GM12878 (cell line): Measurements from ENCODE around the gene MYRFL. TPM values are rescaled to one million over a fixed set of nuclear protein-coding genes. Genes with fewer than 3 reads are reported as not detected.

Experiments
- ATAC-seq: fragments of 200-7000 bp; cut with Tn5 transposase; 3 replicates; pipeline ENCODE4 v1.9.1; 2020; ENCODE audit warnings: mild to moderate bottlenecking, moderate library complexity
- BruUV-seq: library from RNA; stranded (reverse); fragments of 400-500 nt; replicated peaks from 2 replicates; lab custom pipeline; 2021; lab: Mats Ljungman, UMichigan
- CTCF ChIA-PET: fragments of 300-600 bp; sonication (Branson Sonifier 250); formaldehyde crosslinking; extraction: SDS; loops from one replicate; lab custom pipeline; 2021; ENCODE audit warnings: inconsistent platforms; lab: Yijun Ruan, JAX
- POLR2A ChIA-PET: fragments of 350-600 bp; formaldehyde crosslinking; extraction: SDS; loops from one replicate; lab custom pipeline; 2021; ENCODE audit warnings: inconsistent platforms; lab: Charles Lee
- RAD21 ChIA-PET: fragments of 300-600 bp; sonication (Branson Sonifier 250); formaldehyde crosslinking; loops from one replicate; lab custom pipeline; 2023; ENCODE audit warnings: antibody characterized with exemption; ENCODE audit not compliant: unreplicated experiment; lab: Charles Lee
- SMC1A ChIA-PET: fragments of 300-600 bp; sonication (Branson Sonifier 250); formaldehyde crosslinking; loops from one replicate; lab custom pipeline; 2023; ENCODE audit not compliant: unreplicated experiment, uncharacterized antibody; lab: Charles Lee
- DNase-seq: peaks from one replicate; pipeline ENCODE4 v3.0.0-alpha.2; 2011; ENCODE audit warnings: low read depth, low spot score
- FAIRE-seq: peaks from 3 replicates; lab custom pipeline; 2011; peaks lifted over from hg19 to GRCh38; lab: Jason Lieb, UNC
- H2AFZ ChIP-seq: 2 replicates; pipeline ENCODE4 v1.6.0; 2011; ENCODE audit warnings: low read depth, low read length, control low read depth; ENCODE audit not compliant: control insufficient read depth
- H3K27ac ChIP-seq: 2 replicates; pipeline ENCODE4 v1.5.1; 2011; ENCODE audit warnings: control low read depth; ENCODE audit not compliant: control insufficient read depth, insufficient read depth
- H3K27me3 ChIP-seq, 2 experiments: replicated peaks in 1 of 2; 2 replicates each; pipeline versions ENCODE4 v1.6.0 to v1.6.1; 2011; ENCODE audit warnings: low read length in 1 of 2; ENCODE audit not compliant: control insufficient read depth in 2 of 2, insufficient read depth in 2 of 2
- H3K36me3 ChIP-seq, 2 experiments: 2 replicates each; pipeline ENCODE4 v1.5.1; 2011; ENCODE audit warnings: low read length in 1 of 2; ENCODE audit not compliant: control insufficient read depth in 2 of 2, insufficient read depth in 2 of 2
- H3K4me1 ChIP-seq: 2 replicates; pipeline ENCODE4 v1.6.1; 2011; ENCODE audit warnings: mild to moderate bottlenecking, low read length, moderate library complexity, mixed read lengths; ENCODE audit not compliant: control insufficient read depth, insufficient read depth
- H3K4me2 ChIP-seq: 2 replicates; pipeline ENCODE4 v1.6.0; 2011; ENCODE audit warnings: control low read depth; ENCODE audit not compliant: control insufficient read depth, insufficient read depth
- H3K4me3 ChIP-seq: fragments of 200-600 bp; sonication (generic); 2 replicates; pipeline ENCODE4 v1.5.1; 2016
- H3K79me2 ChIP-seq: 2 replicates; pipeline ENCODE4 v1.6.0; 2011; ENCODE audit warnings: low read length; ENCODE audit not compliant: control insufficient read depth, insufficient read depth
- H3K9ac ChIP-seq: 2 replicates; pipeline ENCODE4 v1.8.0; 2011; ENCODE audit warnings: low read length, control low read depth, mixed read lengths; ENCODE audit not compliant: control insufficient read depth, insufficient read depth
- H3K9me3 ChIP-seq: replicated peaks from 3 replicates; pipeline ENCODE4 v1.5.1; 2011; ENCODE audit warnings: mild to moderate bottlenecking, low read length; ENCODE audit not compliant: control insufficient read depth, insufficient read depth
- H4K20me1 ChIP-seq: 2 replicates; pipeline ENCODE4 v1.6.0; 2011; ENCODE audit not compliant: control insufficient read depth, insufficient read depth
- CHD1 ChIP-seq: IDR thresholded peaks from 2 replicates; pipeline ENCODE4 v1.6.1; 2012; ENCODE audit warnings: low read depth, low read length, improper control_type of control experiment
- CTCF ChIP-seq, 3 experiments: IDR thresholded peaks in 2 of 3; conservative IDR thresholded peaks in 1 of 3; 2 replicates each; pipeline ENCODE4 v1.5.1; 2011; ENCODE audit warnings: low read depth in 3 of 3, low read length in 3 of 3, mild to moderate bottlenecking in 3 of 3, control low read depth in 2 of 3, moderate library complexity in 2 of 3, inconsistent platforms in 1 of 3, mixed read lengths in 1 of 3; ENCODE audit not compliant: control insufficient read depth in 2 of 3, insufficient read depth in 1 of 3; ENCODE audit errors: extremely low read depth in 1 of 3
- ELK1 ChIP-seq: IDR thresholded peaks from 2 replicates; pipeline ENCODE4 v1.6.1; 2012; ENCODE audit warnings: low read depth, low read length, improper control_type of control experiment
- FOXK2 ChIP-seq: fragments of 450-650 bp; IDR thresholded peaks from 2 replicates; pipeline ENCODE4 v1.6.1; 2017; ENCODE audit warnings: mild to moderate bottlenecking, moderate library complexity
- PAX5 ChIP-seq: IDR thresholded peaks from 2 replicates; pipeline ENCODE4 v1.6.1; 2011; ENCODE audit warnings: low read depth, low read length, borderline replicate concordance
- POLR2A ChIP-seq: IDR thresholded peaks from 2 replicates; pipeline ENCODE4 v1.6.1; 2011; ENCODE audit warnings: low read depth, mild to moderate bottlenecking, low read length
- RAD21 ChIP-seq: IDR thresholded peaks from 2 replicates; pipeline ENCODE4 v1.6.1; 2011; ENCODE audit warnings: mild to moderate bottlenecking, low read depth, low read length, moderate library complexity; ENCODE audit not compliant: insufficient read depth
- RFX5 ChIP-seq: IDR thresholded peaks from 2 replicates; pipeline ENCODE4 v1.6.1; 2011; ENCODE audit warnings: low read depth, low read length, improper control_type of control experiment
- SMC3 ChIP-seq: IDR thresholded peaks from 2 replicates; pipeline ENCODE4 v1.6.1; 2011; ENCODE audit warnings: low read length, improper control_type of control experiment, borderline replicate concordance
- WGBS: methylation state at CpG from one replicate; pipeline ENCODE4 v1.1.6; 2016; ENCODE audit warnings: low lambda C conversion rate; ENCODE audit not compliant: insufficient replicate concordance, insufficient coverage; ENCODE audit errors: missing lambda C conversion rate; 5-methylcytosine and 5-hydroxymethylcytosine counted together
- in situ Hi-C: fragments of 300-500 bp; cut with MboI; formaldehyde crosslinking; loops from 9 replicates; pipeline ENCODE4 v1.14.3; 2018; ENCODE audit warnings: mixed read lengths
- intact Hi-C: fragments of 100-400 bp; cut with micrococcal nuclease; formaldehyde crosslinking; loops from one replicate; pipeline ENCODE4 v1.14.2; 2022; ENCODE audit not compliant: unreplicated experiment
- polyA plus RNA-seq, 11 experiments: library from polyadenylated mRNA; depleted of rRNA in 4 of 11; unstranded in 6 of 11; stranded (reverse) in 5 of 11; fragments of >200 nt; fragmentation: Nextera tagmentation in 4 of 11; fragmentation: Illumina TruSeq in 1 of 11; extraction: Ambion mirVana in 4 of 11; extraction: Trizol in 1 of 11; gene quantifications; 1 replicate in 1 of 11; 2 replicates in 10 of 11; pipeline versions ENCODE4 v1.2.1 to v1.2.3, GENCODE V29; 2011 to 2016; ENCODE audit warnings: inconsistent platforms in 2 of 11, missing spikeins in 2 of 11, low read depth in 1 of 11
- total RNA-seq, 4 experiments: library from RNA; depleted of rRNA in 3 of 4; stranded (reverse); fragments of >200 nt in 3 of 4; fragmentation: Illumina TruSeq in 1 of 4; extraction: Trizol in 1 of 4; gene quantifications; 2 replicates each; pipeline versions ENCODE4 v1.2.1 to v1.2.3, GENCODE V29; 2013 to 2021

The MYRFL gene
- total and polyA plus RNA-seq, 10 of the 15 experiments (the other 5 are each of a cell fraction or from before 2014, with no cell fraction given): 0.24 to 1.8 (median 0.64) TPM

GRCh38 chr12:69824966-69825560 is at the start of gene MYRFL (continued):
- TF ChIP-seq RFX5: no peak
- no peak for TF ChIP-seq POLR2A
- TF ChIP-seq ELK1: no peak
- no peak for TF ChIP-seq CHD1
- no peak for TF ChIP-seq CTCF (IDR thresholded peaks at IDR 0.05 in 2 of 3, conservative IDR thresholded peaks at IDR 0.05 in 1 of 3; ENCODE audit: control insufficient read depth in 2 of 3, extremely low read depth in 1 of 3, insufficient read depth in 1 of 3, low read depth in 3 of 3, low read length in 3 of 3)
- no peak for TF ChIP-seq FOXK2

- ChIA-PET RAD21 (interaction anchor here (1.6 kb wide), 1 partner anchor 120 kb away, joined by 4 read pairs; no protein-coding TSS in a partner anchor), CTCF (no interaction called here), SMC1A (interaction anchor here (0.6 to 1.8 kb wide), 4 partner anchors 13 to 1438 kb away, joined by 3 to 6 read pairs (median 3); no protein-coding TSS in a partner anchor), POLR2A (no interaction called here)
- Histone ChIP-seq H4K20me1 (no peaks in the 10 kb centered on the region), H3K9me3 (no peaks in the 10 kb centered on the region; the same call in 1 of the 3 replicates), H3K27me3 (no peaks in the 10 kb centered on the region), H3K36me3 (peaks cover 4% of the 10 kb centered on the region in 2 experiments; a peak in 2 of 4 replicates), H3K4me2 (no peak overlapping the region), H2AFZ (no peak overlapping the region), H3K9ac (no peak overlapping the region), H3K27ac (no peak overlapping the region), H3K4me1 (no peaks in the 10 kb centered on the region), H3K4me3 (no peak overlapping the region), H3K79me2 (no peaks in the 10 kb centered on the region)
- ATAC-seq: peak; percentile 74
- DNase-seq: no peak
- in situ Hi-C loops (no loop called here), intact Hi-C loops (no loop called here)
- BruUV-seq: no TSS peak
- FAIRE-seq: no peak
- WGBS: 70% methylated on average over 7 of the region's 7 CpGs
- TF ChIP-seq SMC3 (peak; percentile 14; the same call in 1 of the 2 replicates), PAX5 (no peak), RAD21 (peak; percentile 48), CTCF (IDR thresholded peaks at IDR 0.05 in 2 of 3, conservative IDR thresholded peaks at IDR 0.05 in 1 of 3; ENCODE audit: control insufficient read depth in 2 of 3, extremely low read depth in 1 of 3, insufficient read depth in 1 of 3, low read depth in 3 of 3, low read length in 3 of 3) (peak; percentile 24 to 39 (median 39); a peak in 4 of 6 replicates)
Measured at GRCh38 chr12:69779928-69780327, 45.1 kb upstream of the MYRFL start.
